HG02981 (cell line): Measurements from ENCODE around the gene RGS6.

Experiments
- ATAC-seq: cut with Tn5 transposase; IDR thresholded peaks from one replicate; pipeline ENCODE4 v1.9.1; 2021; ENCODE audit warnings: mild to moderate bottlenecking, moderate library complexity; ENCODE audit not compliant: unreplicated experiment

Gene RGS6

DNA sequence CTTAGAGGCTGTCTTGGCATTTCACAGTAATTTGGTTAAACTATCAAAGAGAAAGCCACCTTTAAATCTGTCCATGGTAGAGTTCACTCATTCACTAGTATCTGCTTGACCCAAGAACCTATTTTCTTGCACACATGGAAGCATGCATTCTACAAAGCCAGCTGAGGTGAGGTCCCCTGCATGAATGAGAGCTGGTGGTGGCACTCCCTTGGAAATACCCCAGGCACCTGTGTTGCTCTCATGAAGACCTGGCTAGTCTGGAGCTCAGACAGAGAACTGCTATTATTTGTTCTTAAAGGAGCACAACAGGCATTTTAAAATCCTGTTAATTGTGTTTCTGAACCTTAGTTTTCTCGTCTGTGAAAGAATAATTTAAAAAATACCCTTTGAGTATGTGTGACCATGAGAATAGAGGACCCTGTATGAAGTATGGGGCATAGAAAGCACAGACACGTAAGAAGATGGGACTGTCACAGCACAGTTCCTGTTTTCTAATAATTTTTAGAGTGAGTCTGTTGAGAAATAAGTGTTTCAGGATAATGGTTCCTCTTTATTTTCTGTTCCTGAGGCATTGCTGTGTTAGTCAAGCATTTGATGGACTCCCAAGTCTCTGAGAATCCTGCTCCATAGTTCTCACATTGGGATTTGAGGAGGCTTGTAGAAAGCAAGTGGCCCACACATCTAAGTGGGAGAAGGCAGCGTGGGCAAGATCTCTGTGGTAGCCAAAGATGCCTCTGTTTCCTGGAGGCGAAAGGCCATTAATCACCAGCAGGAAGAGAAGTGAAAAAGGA is 10.9 kb downstream of the RGS6 start:
- ATAC-seq: no peak

DNA sequence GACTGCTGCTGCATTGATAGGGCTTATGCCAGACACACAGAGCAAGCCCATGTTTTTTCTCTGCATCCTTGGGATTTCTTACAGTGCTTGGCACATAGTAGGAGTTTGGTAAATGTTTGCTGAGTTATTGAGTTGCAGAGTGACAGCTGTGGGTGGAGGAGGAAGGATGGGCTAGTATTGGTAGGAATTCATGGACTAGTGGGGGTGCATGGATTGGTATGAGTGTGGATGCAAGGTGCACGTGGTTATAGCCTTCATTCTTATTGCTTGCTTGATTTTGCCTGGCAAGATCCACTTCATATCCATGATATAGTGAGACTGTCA is 11.4 kb downstream of the RGS6 start:
- no peak for ATAC-seq

DNA sequence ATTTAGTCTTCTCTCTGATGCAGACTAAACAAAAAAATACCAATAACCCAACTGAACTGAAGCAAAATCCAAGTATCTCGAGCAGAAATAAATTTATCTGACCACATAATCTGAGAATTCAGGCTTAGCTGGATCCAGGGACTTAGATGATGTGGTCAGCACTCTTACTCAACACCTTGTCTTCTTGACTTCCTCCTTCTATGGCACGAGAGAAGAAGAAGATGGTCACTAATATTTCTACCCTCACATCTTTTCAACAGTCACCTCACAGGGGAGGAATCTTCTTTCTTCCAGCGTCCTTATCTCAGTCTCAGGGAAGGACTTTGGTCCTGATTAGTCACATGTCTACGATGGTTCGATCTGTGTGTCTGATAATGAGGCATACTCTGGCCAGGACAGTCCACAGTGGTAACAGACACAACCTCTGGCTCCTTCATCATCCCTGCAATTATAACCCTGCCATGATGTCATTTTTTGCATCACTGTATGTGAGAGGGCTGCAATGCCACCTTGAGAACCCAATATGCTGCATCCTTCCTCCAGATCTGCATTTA is 15.8 kb downstream of the RGS6 start:
- ATAC-seq: no peak

DNA sequence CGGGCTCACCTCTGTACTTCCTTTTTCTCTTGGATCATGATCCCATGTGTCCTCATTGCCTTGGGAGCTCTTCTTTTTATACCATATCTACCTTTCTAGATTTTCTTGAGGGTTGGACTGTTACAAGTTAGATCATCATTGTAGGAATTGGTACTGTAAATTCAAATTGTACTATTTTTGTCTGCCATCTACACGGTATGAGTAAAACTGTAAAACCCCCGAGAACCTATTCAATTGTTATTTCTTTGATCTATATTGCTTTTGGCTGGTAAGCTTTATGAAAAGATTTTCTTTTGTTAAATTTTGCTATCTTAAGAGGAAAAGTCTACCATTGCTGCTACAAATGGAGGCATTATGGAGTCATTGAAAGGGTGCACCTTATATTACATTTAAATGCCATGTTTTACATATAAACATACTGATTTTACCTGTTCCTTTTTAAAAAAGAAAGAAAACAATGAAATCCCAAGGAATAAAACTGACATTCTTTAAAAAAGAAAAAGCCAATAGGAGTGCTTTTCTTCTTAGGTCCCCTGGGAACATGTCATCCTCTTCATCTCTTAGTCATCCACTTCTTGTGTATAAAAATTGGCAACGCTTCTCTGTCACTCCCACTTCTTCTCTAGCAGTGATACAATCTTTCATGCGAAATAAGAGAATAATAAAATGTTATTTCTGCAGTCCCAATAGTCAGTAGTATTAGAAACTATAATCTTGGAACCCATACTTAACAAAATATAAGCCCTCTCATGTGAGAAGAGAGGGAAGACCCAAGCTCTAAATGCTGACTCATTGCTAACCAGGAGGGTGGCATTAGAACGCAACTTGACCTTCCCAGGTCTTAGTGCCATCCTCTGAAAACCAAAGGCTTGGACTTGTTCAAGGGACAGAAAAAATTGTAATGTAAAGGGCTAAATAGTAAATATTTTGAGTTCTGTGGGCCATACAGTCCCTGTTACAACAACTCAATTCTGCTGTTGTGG is 20.4 kb downstream of the RGS6 start:
- no peak for ATAC-seq

DNA sequence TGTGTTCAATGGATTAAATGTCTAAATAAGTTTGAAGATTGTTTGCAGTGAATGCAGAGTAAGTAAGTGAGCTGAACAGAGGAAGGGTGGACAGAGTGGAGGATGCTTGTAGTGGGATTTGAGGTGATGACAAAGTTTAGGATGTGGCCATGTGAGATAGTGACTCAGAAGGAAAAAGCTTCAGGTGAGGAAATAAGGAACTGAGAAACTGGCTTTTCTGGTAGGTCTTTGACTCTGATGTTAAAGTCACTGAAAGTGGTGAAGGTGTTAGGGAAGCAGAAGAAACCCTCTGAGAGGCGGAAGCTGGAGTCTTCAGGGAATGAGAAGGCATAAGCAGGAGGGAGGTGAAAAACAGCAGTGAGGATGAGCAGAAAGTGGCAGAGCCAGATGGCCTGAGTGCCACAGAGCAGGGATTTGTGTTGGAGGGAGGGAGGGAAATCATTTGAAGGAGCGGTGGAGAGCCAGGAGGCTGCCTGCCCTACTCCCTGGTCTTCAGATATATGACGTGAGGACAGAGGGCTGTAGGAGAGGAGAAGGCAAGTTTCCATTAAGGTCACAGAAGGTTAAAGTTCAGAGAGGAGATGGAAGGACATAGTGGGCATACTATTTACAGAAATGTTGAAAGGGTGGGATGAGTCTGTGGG is 24.8 kb downstream of the RGS6 start:
- peak; percentile 53 for ATAC-seq

DNA sequence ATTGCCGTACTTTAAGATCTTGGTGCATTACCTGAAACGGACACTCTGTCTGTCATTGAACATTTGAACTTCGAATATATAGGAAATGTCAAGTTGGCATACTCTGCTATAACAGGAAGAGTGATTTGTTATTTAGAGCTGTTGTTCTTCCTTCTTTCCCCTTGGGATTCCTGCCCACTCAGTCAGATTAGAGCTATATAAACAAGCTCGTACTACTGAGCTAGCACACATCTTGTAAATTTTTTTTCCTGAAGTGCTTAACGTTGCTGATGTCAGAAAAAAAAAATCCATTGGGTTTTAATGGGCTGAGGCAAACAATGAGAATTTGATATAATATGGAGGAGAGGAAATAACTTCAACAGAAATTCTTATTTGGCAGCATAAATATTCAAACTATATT is 26.8 kb downstream of the RGS6 start:
- ATAC-seq: no peak

DNA sequence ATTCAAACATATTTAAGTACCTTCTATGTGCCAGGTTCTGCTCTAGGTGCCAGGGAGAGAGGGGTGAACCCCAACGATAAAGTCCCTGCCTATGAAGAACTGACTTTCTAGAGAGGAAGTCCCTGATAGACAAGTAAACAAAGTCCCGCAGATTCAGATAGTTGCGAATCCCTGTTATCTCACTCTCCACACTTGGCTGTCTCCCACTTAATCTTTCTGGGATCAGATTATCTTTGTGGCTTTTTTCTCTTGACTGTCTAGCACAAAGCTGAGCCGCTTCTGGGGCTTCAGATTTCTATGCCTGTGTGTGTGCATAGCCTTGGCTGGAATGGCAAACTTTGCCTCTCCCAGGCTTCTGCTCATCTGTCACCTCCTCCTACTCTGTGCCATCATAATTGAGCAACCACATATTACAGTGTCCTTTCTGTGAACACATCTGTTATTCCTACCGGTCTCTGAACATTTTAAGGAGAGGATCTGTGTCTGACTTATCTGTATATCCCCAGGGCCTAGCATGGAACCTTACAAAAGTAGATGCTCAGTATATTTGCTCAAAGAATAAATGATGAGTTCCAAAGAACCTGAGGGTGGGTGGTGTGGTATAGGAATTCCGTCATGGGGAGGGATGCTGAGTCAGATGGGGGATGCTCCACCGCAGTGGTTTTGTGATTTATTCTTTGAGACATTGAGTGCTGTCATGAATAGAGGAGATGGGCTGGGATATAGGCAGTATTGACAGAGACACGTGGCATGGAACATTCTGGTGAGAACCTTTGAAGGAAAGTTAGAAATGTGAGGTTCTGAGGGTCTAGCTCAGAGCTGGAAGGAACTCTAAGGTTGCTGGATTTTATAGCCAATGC is 28.5 kb downstream of the RGS6 start:
- ATAC-seq: no peak

DNA sequence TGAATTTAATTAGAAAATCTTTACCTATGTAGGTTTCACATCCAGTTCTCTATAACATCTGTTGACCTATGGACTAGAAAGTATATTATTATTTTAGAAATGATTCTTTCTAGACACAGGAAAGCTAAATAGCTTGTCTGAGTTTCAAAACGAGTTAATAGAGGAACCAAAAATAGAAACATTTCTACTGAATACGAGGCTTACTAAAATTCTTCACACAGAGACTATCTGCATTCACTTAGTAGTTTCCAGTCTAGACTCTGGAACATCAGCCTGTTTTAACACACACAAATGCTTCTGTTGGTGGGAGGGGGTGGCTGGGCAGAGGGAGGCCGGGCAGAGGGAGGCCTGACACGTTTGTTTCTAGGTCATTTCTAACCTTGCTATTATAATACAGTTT is 29.7 kb downstream of the RGS6 start:
- ATAC-seq: no peak

DNA sequence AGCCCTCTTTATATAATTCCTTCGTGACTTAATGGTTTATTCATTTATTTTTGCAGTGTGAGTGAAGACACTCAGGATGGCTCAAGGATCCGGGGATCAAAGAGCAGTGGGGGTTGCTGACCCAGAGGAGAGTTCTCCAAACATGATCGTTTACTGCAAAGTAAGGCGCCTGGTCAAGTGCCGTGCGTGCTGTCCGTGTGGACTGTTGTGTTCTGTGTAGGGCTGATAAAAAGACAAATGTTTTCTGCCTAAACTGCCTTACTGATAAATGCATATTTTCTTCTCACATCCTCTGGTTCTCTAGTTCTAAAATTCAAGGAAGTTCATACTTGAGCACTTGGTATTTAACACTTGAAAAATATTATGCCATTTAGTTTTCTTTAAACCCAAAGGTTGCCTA is 32.5 kb downstream of the RGS6 start:
- ATAC-seq: no peak

DNA sequence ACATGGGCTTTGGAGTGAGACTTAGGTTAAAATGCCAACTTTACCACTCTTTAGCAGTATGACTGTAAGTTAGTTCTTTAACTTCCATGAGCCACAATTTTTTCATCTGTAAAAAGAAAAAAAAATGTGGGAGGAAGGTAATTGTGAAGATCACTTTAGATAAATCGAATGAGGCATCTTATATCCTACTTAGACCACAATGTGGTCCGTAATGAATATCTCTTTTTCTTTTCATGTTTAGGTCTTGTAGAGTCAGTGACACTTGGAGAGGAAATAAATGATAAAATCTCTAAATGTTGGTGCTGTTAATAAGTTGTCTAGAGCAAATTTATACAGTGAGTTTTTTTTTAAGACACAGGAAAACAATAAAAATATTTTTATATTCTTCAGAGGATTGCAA is 34.3 kb downstream of the RGS6 start:
- ATAC-seq: no peak

DNA sequence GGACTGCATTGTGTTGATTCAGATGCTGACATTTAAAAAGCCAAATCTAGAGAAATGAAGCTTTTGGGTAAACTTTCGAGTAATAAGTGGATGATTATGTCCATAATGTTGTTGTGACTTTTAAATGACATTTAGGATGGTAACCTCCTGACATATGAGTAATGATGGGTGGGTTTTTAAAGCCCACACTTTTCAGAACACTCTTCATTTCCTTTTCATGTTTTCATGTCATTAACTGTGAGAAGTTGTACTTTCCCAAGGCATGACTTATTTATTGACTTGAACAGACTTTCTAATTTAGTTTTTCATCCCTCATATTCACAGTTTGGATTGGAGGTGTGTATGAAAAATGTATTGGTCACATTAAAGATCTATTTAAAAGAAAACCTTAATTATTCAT is 35.5 kb downstream of the RGS6 start:
- no peak for ATAC-seq

DNA sequence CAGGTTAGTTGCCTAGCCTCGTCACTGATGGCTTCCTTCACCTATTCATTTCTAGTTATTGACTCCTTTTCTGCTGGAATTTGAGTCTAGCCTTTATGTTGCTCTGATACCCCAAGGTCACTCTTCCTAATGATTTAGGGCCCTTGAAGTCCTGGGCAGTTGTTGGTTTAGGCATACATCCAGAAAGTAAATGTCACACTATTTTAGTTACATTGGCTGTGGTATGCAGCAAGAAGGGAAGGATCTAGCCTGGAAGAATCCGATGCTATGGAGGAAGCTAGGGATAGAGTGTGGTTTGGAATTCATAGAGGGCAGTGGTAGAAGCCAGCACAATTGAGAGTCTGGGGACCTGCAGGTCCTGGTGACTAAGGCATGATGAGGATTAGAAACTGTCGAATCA is 38.0 kb downstream of the RGS6 start:
- ATAC-seq: no peak

DNA sequence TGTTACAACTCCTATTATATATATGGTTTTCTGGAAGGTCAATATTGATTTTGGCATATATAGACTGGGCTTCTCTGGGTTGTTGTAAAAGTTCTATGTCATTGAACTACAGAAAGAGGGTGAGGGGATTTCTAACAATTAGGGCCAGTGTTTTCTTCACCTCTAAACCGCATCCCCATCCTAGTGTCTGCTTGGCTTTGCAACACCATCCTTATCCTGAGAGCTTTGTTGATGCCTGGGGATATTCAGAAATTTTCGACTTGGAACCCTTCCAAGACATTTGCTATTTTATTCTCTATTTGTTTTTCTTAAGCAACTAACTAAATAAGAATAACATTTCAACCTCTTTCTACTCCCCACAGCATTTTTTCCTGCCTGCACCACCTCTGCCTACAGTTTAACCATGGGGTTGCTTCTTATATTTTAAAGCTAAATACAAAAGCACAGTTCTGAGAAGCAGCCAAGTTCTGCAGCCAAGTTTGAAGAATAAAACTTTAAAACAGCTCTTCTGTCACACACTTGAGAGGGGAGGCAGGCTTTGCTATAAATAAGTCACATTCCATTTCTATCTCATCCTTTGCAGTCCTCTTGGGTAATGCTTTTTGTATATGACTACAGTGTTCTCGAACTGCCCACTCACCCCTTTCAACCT is 53.4 kb downstream of the RGS6 start:
- ATAC-seq: no peak

DNA sequence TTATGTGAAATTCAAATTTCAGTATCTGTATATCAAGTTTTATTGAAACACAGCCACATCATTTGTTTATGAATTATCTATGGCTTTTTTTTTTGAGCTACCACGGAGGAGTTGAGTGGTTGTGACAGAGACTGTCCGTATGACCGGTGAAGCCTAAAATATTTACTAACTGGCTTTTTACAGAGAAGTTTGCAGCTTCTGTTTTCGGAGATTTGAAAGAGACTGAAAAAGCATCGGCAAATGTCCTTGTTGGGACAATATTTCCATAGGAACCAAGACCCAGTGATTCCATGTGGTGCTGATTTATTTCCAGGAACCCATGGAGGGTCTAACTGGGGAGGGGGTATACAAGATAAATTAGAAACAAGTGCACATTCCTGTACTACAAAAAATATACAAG is 56.2 kb downstream of the RGS6 start:
- ATAC-seq: no peak

DNA sequence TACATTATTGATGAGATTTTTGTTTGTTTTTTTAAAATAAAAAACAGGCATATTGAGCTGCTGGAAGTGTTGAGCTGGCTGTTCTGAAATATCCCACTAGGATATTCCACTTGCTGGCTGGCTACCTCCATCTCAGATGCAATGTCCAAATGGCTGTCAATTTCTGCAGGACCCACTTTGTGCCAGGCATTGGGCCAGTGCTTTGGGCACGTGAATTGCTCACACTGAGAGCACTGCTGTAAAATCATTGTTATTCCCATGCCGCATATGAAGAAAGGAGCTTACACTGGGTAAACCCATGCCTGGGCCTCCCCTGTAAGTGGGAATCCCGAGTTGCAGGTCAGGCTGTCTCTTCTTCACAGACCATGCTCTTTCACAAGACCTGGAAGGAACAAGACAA is 56.7 kb downstream of the RGS6 start:
- ATAC-seq: no peak

DNA sequence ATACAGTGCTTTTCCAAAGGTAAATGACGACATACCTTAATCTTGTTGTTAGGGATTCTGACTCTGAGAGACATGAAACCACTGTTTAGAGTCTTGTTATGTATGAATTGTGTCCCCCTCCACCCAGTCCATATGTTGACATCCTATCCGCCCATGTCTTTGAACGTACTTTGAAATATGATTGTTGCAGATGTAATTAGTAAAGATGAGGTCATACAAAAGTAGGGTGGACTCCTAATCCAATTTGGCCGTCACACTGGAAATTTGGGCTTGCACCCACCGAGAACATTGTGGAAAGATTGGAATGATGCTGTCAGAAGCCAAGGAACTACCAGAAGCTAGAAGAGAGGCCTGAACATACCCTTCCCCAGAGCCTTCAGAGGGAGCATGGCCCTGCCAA is 62.2 kb downstream of the RGS6 start:
- ATAC-seq: no peak

DNA sequence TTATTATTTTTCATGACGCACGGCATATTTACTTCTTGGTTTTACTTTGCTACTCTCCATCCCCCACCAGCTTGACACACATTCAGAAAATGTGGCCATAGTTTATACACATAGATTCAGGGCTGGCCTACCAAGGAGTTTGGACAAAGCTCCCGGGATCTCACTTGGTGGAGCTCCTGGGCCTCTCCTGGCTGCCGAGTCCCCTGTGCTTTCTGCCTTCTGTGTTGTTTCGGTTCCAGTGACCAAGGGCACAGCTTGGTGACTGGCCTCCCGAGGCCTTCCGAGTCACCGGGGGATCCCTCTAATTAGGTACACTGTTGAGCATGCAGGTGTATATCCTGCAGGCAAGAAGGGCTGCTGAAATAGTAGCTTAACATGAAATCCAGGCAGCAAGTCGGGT is 63.5 kb downstream of the RGS6 start:
- no peak for ATAC-seq

DNA sequence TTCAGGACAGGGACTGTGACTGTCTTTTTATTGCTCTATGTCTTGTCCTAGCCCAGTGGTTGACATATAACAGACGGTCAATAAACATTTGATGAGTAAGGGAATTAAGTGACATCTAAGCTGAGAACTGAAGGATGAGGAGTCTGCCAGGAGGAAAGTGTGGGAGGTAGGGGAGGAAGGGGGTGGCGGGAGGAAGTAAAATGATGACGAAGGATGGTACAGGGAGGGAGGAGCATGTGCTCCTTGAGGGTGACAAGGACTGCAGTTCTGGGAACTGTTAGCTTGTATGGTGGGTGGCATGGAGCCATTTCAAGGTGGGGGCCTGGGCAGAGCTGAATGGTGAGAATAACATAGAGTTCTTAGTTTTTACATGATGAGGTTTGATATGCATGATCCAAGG is 64.4 kb downstream of the RGS6 start:
- no peak for ATAC-seq

DNA sequence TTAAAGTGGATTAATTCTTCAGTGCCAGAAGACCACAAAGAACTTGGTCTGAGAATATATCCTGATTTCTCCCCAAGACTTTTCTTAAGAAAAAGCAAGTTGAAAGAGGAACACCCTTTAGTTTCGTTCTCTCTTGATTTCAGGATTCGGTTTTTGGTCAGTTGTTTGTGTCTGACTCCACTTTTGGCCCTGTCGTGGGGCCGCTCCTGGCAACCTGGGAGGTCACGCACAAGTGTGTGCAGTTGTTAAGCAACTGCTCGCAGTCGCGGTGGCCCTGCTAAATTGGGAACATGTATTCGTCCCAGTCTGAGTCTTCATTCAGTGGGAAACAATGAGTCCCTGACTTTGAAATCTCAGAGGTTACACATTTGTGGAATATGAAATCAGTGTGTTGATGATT is 68.7 kb downstream of the RGS6 start:
- ATAC-seq: no peak

DNA sequence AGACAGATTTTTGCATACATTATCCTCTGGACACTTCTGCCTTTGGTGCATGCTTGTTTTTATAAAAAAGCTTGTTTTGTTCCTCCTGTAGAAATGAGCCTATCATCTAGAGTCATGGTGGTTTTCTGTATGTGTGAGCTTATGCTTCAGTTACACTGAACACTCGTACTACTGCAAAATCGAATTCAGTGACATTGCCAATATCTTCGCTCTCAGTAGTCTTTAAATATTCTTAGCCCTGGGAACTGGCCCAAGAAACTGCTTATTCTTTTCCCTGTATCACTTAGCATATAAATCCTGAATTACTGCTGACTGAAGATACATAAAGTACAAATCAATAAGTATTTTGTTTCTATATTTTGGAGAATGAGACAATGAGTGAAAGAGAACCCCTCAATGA is 70.5 kb downstream of the RGS6 start:
- ATAC-seq: no peak
